OCI-LY3 (cell line): ENCODE results near the gene PJA2.

Source experiments
- H2AFZ ChIP-seq: fragments of 200-600, 300-600 bp; shearing (Covaris generic); 2 replicates; pipeline ENCODE4 v1.6.0; 2014; ENCODE audit warnings: antibody characterized with exemption, low read depth, low read length
- H3K27ac ChIP-seq: fragments of 200-600, 300-600 bp; sonication (generic); 2 replicates; pipeline ENCODE4 v1.5.1; 2014; ENCODE audit warnings: mild to moderate bottlenecking, low read length, moderate library complexity, mixed read lengths
- H3K27me3 ChIP-seq: fragments of 200-600, 300-600 bp; sonication (generic); 2 replicates; pipeline ENCODE4 v1.6.1; 2014; ENCODE audit warnings: low read depth, low read length, mixed read lengths
- H3K36me3 ChIP-seq: fragments of 200-600, 300-600 bp; sonication (generic); replicated peaks from 2 replicates; pipeline ENCODE3; 2014; ENCODE audit warnings: low read depth, low read length, mixed read lengths
- H3K4me1 ChIP-seq: fragments of 300-600, 200-600 bp; sonication (generic); 2 replicates; pipeline ENCODE4 v1.6.1; 2014; ENCODE audit warnings: low read length, mixed read lengths
- H3K4me2 ChIP-seq: fragments of 200-600, 300-600 bp; sonication (generic); 2 replicates; pipeline ENCODE4 v1.6.1; 2014; ENCODE audit warnings: low read length, mixed read lengths
- H3K4me3 ChIP-seq: fragments of 300-600, 200-600 bp; sonication (generic); 2 replicates; pipeline ENCODE4 v1.5.1; 2014; ENCODE audit warnings: antibody characterized with exemption, mild to moderate bottlenecking, low read length, moderate library complexity
- H3K79me2 ChIP-seq: fragments of 300-600, 200-600 bp; shearing (Covaris generic); 2 replicates; pipeline ENCODE4 v1.6.1; 2014; ENCODE audit warnings: mild to moderate bottlenecking, low read length, mixed read lengths
- H3K9ac ChIP-seq: fragments of 300-600, 200-600 bp; shearing (Covaris generic); 2 replicates; pipeline ENCODE4 v1.6.0; 2014; ENCODE audit warnings: mild to moderate bottlenecking, low read length, moderate library complexity
- H3K9me3 ChIP-seq: fragments of 200-600, 300-600 bp; shearing (Covaris generic); 2 replicates; pipeline ENCODE4 v1.6.1; 2014; ENCODE audit warnings: low read length, mixed read lengths; ENCODE audit not compliant: insufficient read depth
- H4K20me1 ChIP-seq: fragments of 200-600, 300-600 bp; sonication (generic); 2 replicates; pipeline ENCODE4 v1.6.1; 2016; ENCODE audit warnings: low read length, mixed read lengths; ENCODE audit not compliant: insufficient read depth
- CTCF ChIP-seq: fragments of 200-600, 300-600 bp; sonication (generic); IDR thresholded peaks from 2 replicates; pipeline ENCODE4 v1.5.1; 2014; ENCODE audit warnings: antibody characterized with exemption, low read length, low read depth
- EZH2phosphoT487 ChIP-seq: fragments of 200-600 bp; shearing (Covaris generic); IDR thresholded peaks from 2 replicates; pipeline ENCODE4 v1.6.1; 2018; ENCODE audit warnings: antibody characterized with exemption, mixed run types, low read depth

The PJA2 gene

GRCh38 chr5:109316634-109317033, 93.1 kb downstream of the PJA2 start:
- H3K9me3 ChIP-seq, result no peaks in the 10 kb centered on the region
- no peak overlapping the region for H3K9ac ChIP-seq
- TF ChIP-seq CTCF (no peak), EZH2phosphoT487 (no peak)
- no peak overlapping the region for H3K4me2 ChIP-seq
- H4K20me1 ChIP-seq, result no peaks in the 10 kb centered on the region
- no peaks in the 10 kb centered on the region for H3K27me3 ChIP-seq
- no peaks in the 10 kb centered on the region for H3K4me1 ChIP-seq
- no peak overlapping the region for H3K4me3 ChIP-seq
- H3K36me3 ChIP-seq, result no peaks in the 10 kb centered on the region
- H3K27ac ChIP-seq, result no peak overlapping the region
- no peak overlapping the region for H2AFZ ChIP-seq
- no peaks in the 10 kb centered on the region for H3K79me2 ChIP-seq

- TF ChIP-seq EZH2phosphoT487 (no peak), CTCF (no peak)
Measured at GRCh38 chr5:109315245-109315644, 94.5 kb downstream of the PJA2 start.

GRCh38 chr5:109313127-109313526, 96.6 kb downstream of the PJA2 start:
- H2AFZ ChIP-seq, result no peak overlapping the region
- no peak overlapping the region for H3K27ac ChIP-seq
- no peaks in the 10 kb centered on the region for H3K36me3 ChIP-seq
- TF ChIP-seq CTCF (no peak), EZH2phosphoT487 (no peak)
- no peak overlapping the region for H3K4me3 ChIP-seq
- H3K4me2 ChIP-seq, result no peak overlapping the region
- no peaks in the 10 kb centered on the region for H3K9me3 ChIP-seq
- H3K9ac ChIP-seq, result no peak overlapping the region
- no peaks in the 10 kb centered on the region for H3K4me1 ChIP-seq
- H4K20me1 ChIP-seq, result no peaks in the 10 kb centered on the region
- H3K27me3 ChIP-seq, result no peaks in the 10 kb centered on the region
- no peaks in the 10 kb centered on the region for H3K79me2 ChIP-seq

More at GRCh38 chr5:109315245-109315644, 94.5 kb downstream of the PJA2 start:
- H3K27ac ChIP-seq, result no peak overlapping the region
- no peaks in the 10 kb centered on the region for H4K20me1 ChIP-seq
- H3K36me3 ChIP-seq, result no peaks in the 10 kb centered on the region
- no peaks in the 10 kb centered on the region for H3K9me3 ChIP-seq
- no peaks in the 10 kb centered on the region for H3K79me2 ChIP-seq
- H3K27me3 ChIP-seq, result no peaks in the 10 kb centered on the region
- H3K4me1 ChIP-seq, result no peaks in the 10 kb centered on the region
- H3K4me3 ChIP-seq, result no peak overlapping the region
- H3K9ac ChIP-seq, result no peak overlapping the region
- no peak overlapping the region for H2AFZ ChIP-seq
- H3K4me2 ChIP-seq, result no peak overlapping the region

GRCh38 chr5:109312695-109313094, 97.1 kb downstream of the PJA2 start:
- Histone ChIP-seq H3K4me2 (no peak overlapping the region), H4K20me1 (no peaks in the 10 kb centered on the region), H3K4me1 (no peaks in the 10 kb centered on the region), H3K79me2 (no peaks in the 10 kb centered on the region), H3K4me3 (no peak overlapping the region), H3K9ac (no peak overlapping the region), H3K36me3 (no peaks in the 10 kb centered on the region), H2AFZ (no peak overlapping the region), H3K27ac (no peak overlapping the region), H3K9me3 (no peaks in the 10 kb centered on the region), H3K27me3 (no peaks in the 10 kb centered on the region)
- TF ChIP-seq CTCF, result no peak
- TF ChIP-seq EZH2phosphoT487, result no peak
